Activated naive CD8-positive, alpha-beta T cell treated with anti-CD3 and anti-CD28 coated beads for 36 hours (primary cell): ENCODE data around the gene ECT2L. TPM values are rescaled to one million over a fixed set of nuclear protein-coding genes. Genes with fewer than 3 reads are reported as not detected.
A peak's percentile ranks its signal among the peaks of the same experiment; 100 is the strongest.

Experiments
- DNase-seq: peaks from one replicate; pipeline ENCODE4 v3.0.0; 2021
- H3K27ac Mint-ChIP-seq: one replicate; pipeline ENCODE4 v1.8.0; 2022; ENCODE audit warnings: mild to moderate bottlenecking, moderate library complexity, mixed read lengths
- H3K27me3 Mint-ChIP-seq: one replicate; pipeline ENCODE4 v1.8.0; 2022; ENCODE audit warnings: mild to moderate bottlenecking, mixed read lengths
- H3K36me3 Mint-ChIP-seq: one replicate; pipeline ENCODE4 v1.8.0; 2021; ENCODE audit warnings: mild to moderate bottlenecking, mixed read lengths
- H3K4me1 Mint-ChIP-seq: one replicate; pipeline ENCODE4 v1.8.0; 2021; ENCODE audit warnings: mixed read lengths
- H3K4me3 Mint-ChIP-seq: one replicate; pipeline ENCODE4 v1.8.0; 2022; ENCODE audit warnings: mild to moderate bottlenecking, moderate library complexity, mixed read lengths
- H3K9me3 Mint-ChIP-seq: one replicate; pipeline ENCODE4 v1.8.0; 2022; ENCODE audit warnings: mixed read lengths
- total RNA-seq, 2 experiments: library from RNA; stranded (reverse); gene quantifications; one replicate each; pipeline ENCODE4 v1.2.3, GENCODE V29; 2021

The ECT2L gene
- not detected for total RNA-seq

DNA sequence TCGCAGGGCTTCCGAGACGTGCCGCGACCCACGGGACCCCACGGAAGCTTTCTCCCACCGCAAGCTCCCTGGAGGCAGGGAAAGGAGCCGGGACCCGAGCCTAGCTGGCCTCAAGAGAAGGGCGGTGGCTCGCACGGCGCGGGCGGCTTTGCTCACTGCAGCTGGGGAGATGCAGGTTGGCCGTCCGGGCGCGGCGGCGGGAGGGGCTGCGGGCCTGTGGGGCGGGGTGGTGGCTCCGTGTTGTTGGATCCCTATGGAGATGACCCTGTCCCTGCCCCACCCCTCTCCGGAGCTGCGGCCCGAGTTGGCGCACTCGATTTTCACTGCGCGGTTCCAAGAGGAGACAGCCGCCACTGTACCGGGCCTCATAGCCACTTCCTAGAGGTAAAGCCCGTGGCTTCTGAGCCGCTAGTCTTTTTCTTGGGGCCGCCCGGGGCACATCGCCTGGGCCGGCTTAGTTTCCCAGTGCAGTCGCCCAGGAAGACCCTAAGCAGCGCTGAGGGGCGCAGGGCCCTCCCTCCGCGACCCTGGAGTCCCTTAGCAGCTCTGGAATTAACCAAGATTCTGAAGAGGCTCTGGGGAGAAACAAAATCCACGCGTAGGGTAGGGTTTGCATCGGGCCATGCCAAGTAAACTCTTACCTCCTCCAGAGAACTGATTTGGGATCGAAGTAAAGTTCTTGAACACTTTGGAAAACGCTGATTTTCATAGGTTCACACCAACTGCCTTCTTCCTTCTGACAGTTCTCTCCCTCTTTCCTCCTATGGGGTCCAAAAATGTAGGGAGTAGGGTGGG is at the start of gene ECT2L:
ECT2L (plus strand) TSS at position 279 of the 795 bp plus-strand sequence. CDS start 17,188 bp downstream, outside the sequence.
- no peak within 1 kb of the TSS for H3K27ac Mint-ChIP-seq
- H3K9me3 Mint-ChIP-seq: no peaks in the 10 kb centered on the region
- H3K4me3 Mint-ChIP-seq: no peak within 1 kb of the TSS
- H3K4me1 Mint-ChIP-seq: no peaks in the 10 kb centered on the region
- peaks cover 11% of the 10 kb centered on the region for H3K36me3 Mint-ChIP-seq
- peak; percentile 11 for DNase-seq
- peaks cover 26% of the 10 kb centered on the region for H3K27me3 Mint-ChIP-seq

DNA sequence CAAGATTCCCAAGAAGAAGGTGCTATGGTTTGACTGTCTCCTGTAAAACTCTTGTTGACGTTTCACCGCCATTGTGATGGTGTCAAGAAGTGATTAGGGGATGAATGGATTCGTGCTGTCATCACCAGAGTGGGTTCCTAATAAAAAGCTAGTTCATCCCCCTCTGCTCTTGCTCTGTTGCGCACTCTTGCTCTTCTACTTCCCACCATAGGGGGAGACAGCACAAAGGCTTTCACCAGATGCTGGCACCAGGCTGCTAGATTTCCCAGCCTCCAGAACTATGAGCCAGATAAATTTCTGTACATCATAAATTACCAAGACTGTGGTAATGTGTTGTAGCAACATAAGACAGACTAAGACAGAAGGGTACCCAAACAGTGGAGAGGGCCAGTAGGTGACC is 43.9 kb upstream of the ECT2L start:
- no peaks in the 10 kb centered on the region for H3K9me3 Mint-ChIP-seq
- H3K27me3 Mint-ChIP-seq: no peaks in the 10 kb centered on the region
- no peaks in the 10 kb centered on the region for H3K36me3 Mint-ChIP-seq
- H3K4me1 Mint-ChIP-seq: no peaks in the 10 kb centered on the region
- H3K4me3 Mint-ChIP-seq: no peak overlapping the region
- DNase-seq: no peak
- no peak overlapping the region for H3K27ac Mint-ChIP-seq

GRCh38 chr6:138757136-138757535 is 38.8 kb upstream of the ECT2L start:
- Mint-ChIP-seq H3K27me3 (no peaks in the 10 kb centered on the region), H3K4me1 (no peaks in the 10 kb centered on the region), H3K27ac (no peak overlapping the region), H3K4me3 (no peak overlapping the region), H3K36me3 (no peaks in the 10 kb centered on the region), H3K9me3 (no peaks in the 10 kb centered on the region)
- DNase-seq: no peak

- H3K4me1 Mint-ChIP-seq: peaks cover 12% of the 10 kb centered on the region
- H3K4me3 Mint-ChIP-seq: no peak overlapping the region
- no peaks in the 10 kb centered on the region for H3K9me3 Mint-ChIP-seq
- no peak overlapping the region for H3K27ac Mint-ChIP-seq
- H3K27me3 Mint-ChIP-seq: no peaks in the 10 kb centered on the region
- H3K36me3 Mint-ChIP-seq: no peaks in the 10 kb centered on the region
- DNase-seq: no peak
Observed at GRCh38 chr6:138765896-138766655, 29.8 kb upstream of the ECT2L start.

DNA sequence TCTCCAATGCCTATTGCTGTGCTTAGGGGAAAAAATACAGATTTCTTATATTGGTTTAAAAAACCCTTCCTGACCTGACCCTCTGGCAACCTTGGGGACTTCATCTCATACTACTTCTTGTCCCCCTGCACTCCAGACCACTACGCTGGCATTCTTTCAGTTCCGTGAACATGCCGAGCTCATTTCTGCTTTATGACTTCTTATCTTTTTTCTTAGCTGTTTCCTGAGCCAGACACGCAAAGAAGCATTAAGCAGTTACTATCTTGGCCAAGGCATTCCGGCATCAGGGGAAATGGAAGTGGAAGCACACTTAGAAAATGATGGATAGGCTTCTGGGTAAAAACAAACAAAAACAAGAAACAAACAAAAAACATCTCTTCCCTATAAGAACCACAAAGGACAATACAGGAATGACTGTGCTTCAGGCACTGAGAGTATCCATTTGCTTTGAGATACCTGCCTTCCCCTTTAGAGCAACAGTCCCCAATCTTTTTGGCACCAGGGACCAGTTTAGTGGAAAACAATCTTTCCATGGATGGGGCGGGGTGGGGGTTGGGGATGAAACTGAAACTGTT is 26.7 kb upstream of the ECT2L start:
- Mint-ChIP-seq H3K9me3 (no peaks in the 10 kb centered on the region), H3K27me3 (no peaks in the 10 kb centered on the region), H3K36me3 (no peaks in the 10 kb centered on the region), H3K27ac (peak overlapping the region; percentile 54), H3K4me3 (no peak overlapping the region), H3K4me1 (peaks cover 23% of the 10 kb centered on the region)
- no peak for DNase-seq

GRCh38 chr6:138772596-138773176 is 23.2 kb upstream of the ECT2L start:
- Mint-ChIP-seq H3K27me3 (no peaks in the 10 kb centered on the region), H3K4me1 (peaks cover 26% of the 10 kb centered on the region), H3K4me3 (peak overlapping the region; percentile 100), H3K36me3 (no peaks in the 10 kb centered on the region), H3K9me3 (no peaks in the 10 kb centered on the region), H3K27ac (peak overlapping the region; percentile 100)
- DNase-seq: no peak

GRCh38 chr6:138773177-138774091 is 22.5 kb upstream of the ECT2L start, which contains the start of gene CCDC28A:
TSS of gene CCDC28A (plus strand) at chr6:138773769. CDS start at chr6:138776121, 2,352 bp downstream.
- Mint-ChIP-seq H3K27ac (peak within 1 kb of the TSS; percentile 100), H3K27me3 (no peaks in the 10 kb centered on the region), H3K4me3 (peak within 1 kb of the TSS; percentile 100), H3K36me3 (peaks cover 1% of the 10 kb centered on the region), H3K9me3 (no peaks in the 10 kb centered on the region), H3K4me1 (peaks cover 25% of the 10 kb centered on the region)
- peak; percentile 89 for DNase-seq

DNA sequence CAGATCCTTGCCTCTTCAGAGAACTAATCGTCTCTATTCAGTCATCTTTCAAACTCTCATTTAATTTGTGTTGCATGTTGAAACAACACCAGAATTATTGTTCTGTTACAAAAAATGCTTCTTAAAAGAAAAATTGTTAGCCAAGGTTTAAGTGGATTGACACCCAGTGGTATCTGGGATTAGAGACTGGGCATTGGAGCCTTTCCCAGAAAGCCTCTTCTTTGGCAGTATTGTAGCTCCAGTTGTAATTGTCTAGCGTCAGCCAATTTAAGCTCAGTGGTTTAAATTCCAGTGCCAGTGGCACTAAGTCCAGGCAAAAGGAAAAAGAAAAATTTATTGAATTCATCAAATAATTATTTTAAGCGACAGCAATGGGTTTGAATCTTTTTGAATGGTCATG is 21.5 kb upstream of the ECT2L start:
- peak overlapping the region; percentile 100 for H3K4me3 Mint-ChIP-seq
- H3K36me3 Mint-ChIP-seq: peaks cover 2% of the 10 kb centered on the region
- no peak for DNase-seq
- H3K4me1 Mint-ChIP-seq: peaks cover 17% of the 10 kb centered on the region
- H3K27me3 Mint-ChIP-seq: no peaks in the 10 kb centered on the region
- no peaks in the 10 kb centered on the region for H3K9me3 Mint-ChIP-seq
- peak overlapping the region; percentile 100 for H3K27ac Mint-ChIP-seq

DNA sequence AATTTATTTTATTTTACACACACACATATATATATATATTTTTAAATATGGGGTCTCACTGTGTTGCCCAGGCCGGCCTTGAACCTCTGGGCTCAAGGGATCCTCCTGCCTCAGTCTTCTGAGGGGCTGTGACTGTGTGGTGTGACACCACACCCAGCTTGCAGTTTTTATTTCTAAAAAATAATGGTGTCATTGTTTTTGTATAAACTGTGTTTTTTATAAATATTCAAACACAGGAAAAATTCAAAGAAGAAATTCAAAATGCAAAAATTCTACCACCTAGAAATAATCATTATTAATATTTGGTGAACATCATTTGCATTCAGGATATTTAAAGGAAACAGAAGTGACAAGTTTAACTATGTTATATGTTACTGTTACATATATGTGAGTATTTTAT is 19.2 kb upstream of the ECT2L start:
- no peak for DNase-seq
- Mint-ChIP-seq H3K4me3 (no peak overlapping the region), H3K36me3 (peaks cover 2% of the 10 kb centered on the region), H3K27me3 (no peaks in the 10 kb centered on the region), H3K4me1 (peaks cover 14% of the 10 kb centered on the region), H3K27ac (no peak overlapping the region), H3K9me3 (no peaks in the 10 kb centered on the region)

DNA sequence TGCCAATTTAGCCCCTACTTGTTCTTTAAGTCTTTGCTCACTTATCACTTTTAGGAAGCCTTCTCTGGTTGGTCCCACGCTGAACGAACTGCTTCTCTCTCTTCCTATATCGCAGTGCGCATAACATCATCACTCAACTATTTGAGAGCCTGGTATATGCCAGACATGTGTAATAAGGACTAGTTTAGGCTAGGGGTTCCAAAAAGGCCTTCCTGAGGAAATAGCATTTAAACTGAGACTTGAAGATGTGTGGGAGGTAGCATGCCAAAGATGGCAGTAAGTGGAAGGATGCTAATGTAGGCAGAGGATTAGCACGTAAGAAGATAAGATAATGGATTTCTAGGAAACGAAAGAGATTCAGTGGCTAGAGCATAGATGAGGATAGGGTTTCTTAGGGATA is 17.6 kb upstream of the ECT2L start:
- Mint-ChIP-seq H3K4me1 (peaks cover 8% of the 10 kb centered on the region), H3K27ac (no peak overlapping the region), H3K9me3 (no peaks in the 10 kb centered on the region), H3K27me3 (no peaks in the 10 kb centered on the region), H3K4me3 (no peak overlapping the region), H3K36me3 (peaks cover 7% of the 10 kb centered on the region)
- no peak for DNase-seq

- Mint-ChIP-seq H3K27me3 (no peaks in the 10 kb centered on the region), H3K36me3 (peaks cover 11% of the 10 kb centered on the region), H3K4me3 (no peak overlapping the region), H3K27ac (no peak overlapping the region), H3K4me1 (peaks cover 7% of the 10 kb centered on the region), H3K9me3 (no peaks in the 10 kb centered on the region)
- no peak for DNase-seq
Observed at GRCh38 chr6:138782243-138782642, 13.6 kb upstream of the ECT2L start.

- Mint-ChIP-seq H3K9me3 (no peaks in the 10 kb centered on the region), H3K36me3 (peaks cover 11% of the 10 kb centered on the region), H3K4me3 (no peak overlapping the region), H3K27me3 (no peaks in the 10 kb centered on the region), H3K27ac (no peak overlapping the region), H3K4me1 (peaks cover 8% of the 10 kb centered on the region)
- no peak for DNase-seq
Observed at GRCh38 chr6:138785079-138785478, 10.8 kb upstream of the ECT2L start.

DNA sequence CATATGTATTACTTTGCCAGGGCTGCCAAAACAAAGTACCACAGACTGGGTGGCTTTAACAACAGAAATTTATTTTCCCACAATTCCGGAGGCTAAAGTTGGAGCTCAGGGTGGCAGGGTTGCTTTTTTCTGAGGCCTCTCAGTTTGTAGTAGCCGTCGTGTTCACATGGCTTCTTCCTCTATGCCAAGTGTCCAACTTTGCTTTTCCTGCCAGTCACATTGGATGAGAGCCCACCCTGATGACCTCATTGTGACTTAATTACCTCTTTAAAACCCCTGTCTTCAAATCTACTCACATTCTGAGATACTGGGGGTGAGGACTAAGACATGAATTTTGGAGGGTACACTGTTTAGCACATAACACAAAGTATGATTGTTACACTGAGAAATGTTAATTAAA is 9.9 kb upstream of the ECT2L start:
- DNase-seq: no peak
- no peaks in the 10 kb centered on the region for H3K27me3 Mint-ChIP-seq
- no peaks in the 10 kb centered on the region for H3K9me3 Mint-ChIP-seq
- no peak overlapping the region for H3K4me3 Mint-ChIP-seq
- H3K27ac Mint-ChIP-seq: no peak overlapping the region
- H3K36me3 Mint-ChIP-seq: peaks cover 15% of the 10 kb centered on the region
- peaks cover 8% of the 10 kb centered on the region for H3K4me1 Mint-ChIP-seq

DNA sequence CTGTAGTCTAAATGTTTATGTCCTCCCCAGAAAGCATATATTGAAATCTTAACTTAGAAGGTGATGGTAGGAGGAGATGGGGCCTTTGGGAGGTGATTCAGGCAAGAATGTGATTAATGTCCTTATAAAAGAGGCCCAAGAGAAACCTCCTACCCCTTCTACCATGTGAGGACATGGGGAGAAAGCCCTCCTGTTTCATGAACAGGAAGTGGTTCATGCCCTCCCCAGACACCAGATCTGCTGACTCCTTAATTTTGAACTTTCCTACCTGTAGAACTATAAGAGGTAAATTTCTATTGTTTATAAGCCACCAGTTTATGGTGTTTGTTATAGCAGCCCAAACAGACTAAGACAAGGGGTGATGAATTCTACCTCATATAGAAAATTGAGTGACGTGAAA is 8.7 kb upstream of the ECT2L start:
- Mint-ChIP-seq H3K27ac (no peak overlapping the region), H3K27me3 (no peaks in the 10 kb centered on the region), H3K9me3 (no peaks in the 10 kb centered on the region), H3K36me3 (peaks cover 21% of the 10 kb centered on the region), H3K4me3 (no peak overlapping the region), H3K4me1 (peaks cover 6% of the 10 kb centered on the region)
- DNase-seq: no peak
